IPS DF 4.7 (cell line): Measurements from ENCODE around the gene KHDRBS1.
"Not testable (repeated sequence)": the region's sequence is repeated elsewhere in the genome, so short reads cannot be mapped to it uniquely, and the experiment has no call there.

Source experiments
- DNase-seq: peaks from one replicate; pipeline ENCODE4 v3.0.0-alpha.2; 2013; ENCODE audit warnings: low spot score; ENCODE audit errors: extremely low read depth

Gene KHDRBS1

DNA sequence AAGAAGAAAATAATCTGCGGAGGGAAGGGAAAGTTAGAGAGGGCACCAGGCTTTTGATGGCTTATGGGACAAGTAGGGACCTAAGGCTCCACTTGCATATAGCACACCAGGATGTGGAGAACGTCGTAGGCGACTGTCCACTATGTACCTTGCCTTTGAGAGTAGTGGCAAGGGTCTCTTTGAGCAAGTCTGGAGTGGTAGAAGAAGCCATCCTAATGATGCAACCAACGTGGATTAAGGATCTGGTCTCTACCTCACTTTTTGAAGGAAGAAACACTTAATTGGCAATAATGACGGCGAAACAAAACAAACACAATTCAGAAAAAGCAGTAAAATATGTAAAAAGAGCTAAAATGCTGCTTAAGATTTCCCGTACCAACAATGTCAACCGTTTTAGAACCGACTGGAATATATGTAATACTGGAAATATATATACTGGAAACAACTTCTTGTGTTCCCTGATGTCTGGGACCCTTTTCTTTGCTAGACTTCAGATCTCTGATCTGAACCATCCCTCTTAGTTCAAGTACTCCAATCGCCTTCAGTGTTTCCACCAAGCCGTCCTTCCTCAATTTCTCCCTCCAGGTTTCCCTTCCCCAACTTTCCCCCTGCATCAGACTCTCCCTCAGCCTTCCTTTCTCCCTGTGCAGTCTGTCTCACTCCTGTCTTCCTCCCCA lies 821 bp upstream of the KHDRBS1 start:
- peak; percentile 14 for DNase-seq

DNA sequence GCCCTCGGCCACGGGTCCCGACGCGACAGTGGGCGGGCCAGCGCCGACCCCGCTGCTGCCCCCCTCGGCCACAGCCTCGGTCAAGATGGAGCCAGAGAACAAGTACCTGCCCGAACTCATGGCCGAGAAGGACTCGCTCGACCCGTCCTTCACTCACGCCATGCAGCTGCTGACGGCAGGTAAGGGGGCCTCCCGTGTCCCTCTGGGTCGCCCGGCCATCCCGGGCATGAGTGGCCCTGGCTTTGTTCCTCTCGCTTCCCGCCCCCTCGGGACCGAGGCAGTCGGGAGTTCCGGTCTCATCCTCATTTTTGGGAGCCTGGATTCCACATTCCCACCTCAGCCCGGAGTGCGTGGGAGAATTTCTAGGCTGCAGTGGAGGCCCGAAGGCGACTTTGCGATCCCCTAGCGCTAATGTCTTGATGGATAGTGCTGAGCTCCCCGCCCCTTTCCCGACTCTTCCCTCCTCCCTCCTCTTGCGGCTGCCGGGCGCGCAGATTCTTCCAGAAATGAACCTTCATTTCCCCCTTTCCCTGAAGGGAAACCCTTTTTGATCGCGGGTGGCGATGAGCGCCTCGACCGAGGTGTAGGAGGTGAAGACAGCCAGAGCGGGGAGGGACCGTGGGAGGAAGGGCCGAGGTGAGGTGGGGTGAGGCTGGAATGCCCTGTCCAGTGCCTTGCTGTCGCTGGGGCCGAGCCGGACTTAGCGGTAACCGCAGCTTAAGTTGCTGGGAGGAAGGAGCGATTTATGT lies 705 bp downstream of the KHDRBS1 start:
- DNase-seq: no peak

DNA sequence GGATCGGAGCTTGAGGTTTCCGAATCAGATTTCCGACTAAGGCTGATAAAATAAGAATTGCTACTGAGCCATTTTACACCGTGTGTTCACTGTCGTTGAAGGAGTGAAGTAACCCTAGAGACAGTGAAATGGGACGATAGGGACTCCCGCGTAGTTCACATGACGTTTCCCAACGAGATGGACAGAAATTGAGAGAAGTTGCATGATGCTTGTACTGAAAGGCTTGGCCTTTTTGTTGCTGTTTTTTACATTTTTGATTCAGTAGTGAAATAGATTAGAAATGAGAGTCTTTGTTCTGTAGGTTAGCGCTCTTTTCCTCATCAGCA lies 1.2 kb downstream of the KHDRBS1 start:
- DNase-seq: no peak

DNA sequence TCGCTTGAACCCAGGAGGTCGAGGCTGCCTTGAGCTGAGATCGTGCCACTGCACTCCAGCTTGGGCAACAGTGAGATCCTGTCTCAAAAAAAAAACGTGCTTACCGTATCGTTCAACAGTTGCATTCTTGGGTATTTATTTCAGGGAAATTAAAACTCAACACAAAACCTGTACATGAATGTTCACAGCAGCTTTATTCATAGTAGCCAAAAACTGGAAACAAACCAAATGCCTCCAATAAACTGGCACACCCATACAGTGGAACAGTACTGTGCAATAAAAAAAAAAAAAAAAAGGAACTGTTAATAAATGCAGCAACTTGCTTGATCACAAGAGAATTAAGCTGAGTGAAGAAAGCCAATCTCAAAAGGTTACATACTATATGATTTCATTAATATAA lies 6.7 kb downstream of the KHDRBS1 start:
- no peak for DNase-seq

DNA sequence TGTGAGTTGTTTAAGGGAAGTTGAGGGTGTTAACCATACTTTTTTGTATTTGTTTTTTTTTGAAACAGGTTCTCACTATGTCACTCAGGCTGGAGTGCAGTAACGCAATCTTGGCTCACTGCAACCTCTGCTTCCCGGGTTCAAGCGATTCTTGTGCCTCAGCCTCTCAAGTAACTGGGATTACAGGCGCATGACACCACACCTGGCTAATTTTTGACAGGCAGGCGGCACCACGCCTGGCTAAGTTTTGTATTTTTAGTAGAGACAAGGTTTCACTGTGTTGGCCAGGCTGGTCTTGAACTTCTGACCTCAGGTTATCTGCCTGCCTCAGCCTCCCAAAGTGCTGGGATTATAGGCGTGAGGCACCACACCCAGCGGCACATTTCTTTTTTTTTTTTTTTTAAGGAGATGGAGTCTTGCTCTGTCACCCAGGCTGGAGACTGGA lies 7.9 kb downstream of the KHDRBS1 start:
- DNase-seq: not testable (repeated sequence)

DNA sequence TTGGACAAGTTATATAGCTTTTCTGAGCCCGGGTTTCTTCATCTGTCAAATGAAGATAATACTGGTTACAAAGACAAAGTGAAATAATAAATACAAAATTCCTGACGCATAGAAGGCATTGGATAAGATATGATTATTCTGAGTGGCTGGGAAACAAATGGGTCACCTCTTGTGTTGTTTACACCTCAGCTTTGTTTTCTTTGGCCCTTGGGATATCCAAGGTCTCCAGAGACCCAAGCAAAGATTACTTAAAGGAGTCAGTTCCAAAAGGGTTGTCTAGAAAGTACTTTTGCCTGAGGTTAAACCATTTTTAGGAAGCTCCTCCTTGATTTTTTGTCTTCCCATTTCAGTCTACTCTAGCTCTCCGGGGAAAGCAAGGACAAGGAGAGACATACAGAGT lies 9.7 kb downstream of the KHDRBS1 start:
- no peak for DNase-seq

GRCh38 chr1:32025515-32025914 lies 11.8 kb downstream of the KHDRBS1 start:
- DNase-seq: no peak

DNA sequence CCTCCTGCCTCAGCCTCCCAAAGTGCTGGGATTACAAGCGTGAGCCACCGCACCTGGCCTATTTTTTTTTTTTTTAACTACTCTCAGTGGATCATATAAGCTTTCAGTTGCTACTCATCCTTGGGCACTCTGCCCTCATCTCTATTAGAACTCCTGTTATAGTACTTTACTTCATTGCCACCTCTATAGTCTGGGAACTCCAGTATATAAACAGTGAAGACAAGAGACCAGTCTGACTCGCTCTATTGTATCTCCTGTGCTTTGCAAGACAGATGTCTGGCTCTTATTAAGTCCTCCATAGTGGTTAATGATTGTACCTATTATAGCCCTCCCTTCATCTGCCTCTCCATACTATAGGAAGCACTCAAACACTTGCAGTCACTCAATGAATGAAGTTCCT lies 15.1 kb downstream of the KHDRBS1 start:
- DNase-seq: no peak

DNA sequence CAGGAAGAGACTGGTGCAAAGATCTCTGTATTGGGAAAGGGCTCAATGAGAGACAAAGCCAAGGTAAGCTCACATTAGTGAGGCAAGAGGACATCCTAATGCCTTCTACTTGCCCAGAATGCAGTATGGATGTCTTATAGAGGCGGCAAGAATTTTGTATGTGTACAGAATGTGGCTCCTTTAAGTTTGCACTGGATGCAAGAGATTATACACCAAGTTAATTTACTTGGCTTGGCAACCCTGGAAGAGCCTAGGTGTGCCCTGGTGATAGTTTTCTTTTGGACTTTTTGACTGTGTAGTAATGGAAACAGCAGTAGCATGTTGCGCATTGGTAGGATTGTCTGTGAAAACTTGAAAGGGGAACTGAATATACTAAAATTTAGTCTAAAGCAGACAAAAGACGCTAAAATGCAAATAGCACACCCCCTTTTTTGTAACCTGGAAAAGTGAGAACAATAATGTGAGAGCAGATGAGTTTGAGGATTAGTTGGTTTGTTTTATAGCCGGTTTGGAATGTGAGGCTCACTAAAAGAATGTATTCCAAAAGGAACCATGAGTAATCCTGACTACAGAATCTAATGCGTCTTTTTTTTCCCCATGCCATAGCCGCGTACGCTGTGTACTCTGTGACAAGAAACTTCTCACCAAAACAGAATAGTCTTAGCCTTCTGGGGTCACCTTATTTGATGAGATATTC lies 18.1 kb downstream of the KHDRBS1 start:
- DNase-seq: no peak

DNA sequence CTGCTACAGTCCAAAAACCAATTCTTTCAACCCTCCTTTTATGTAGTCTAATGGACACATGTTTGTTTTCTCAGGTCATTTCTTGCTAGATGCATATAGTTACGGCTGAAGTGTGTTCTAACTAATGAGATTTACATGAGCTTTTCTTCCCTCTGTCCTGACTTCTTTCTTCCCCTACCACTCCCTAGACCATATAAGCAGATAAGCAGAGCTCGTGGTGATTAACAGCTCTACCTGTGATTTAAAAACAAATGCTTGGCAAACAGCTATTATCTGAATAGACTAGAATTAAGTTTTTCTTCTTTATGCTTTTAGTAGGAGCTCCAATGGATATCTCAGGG lies 18.6 kb downstream of the KHDRBS1 start:
- no peak for DNase-seq

- no peak for DNase-seq
Measured at GRCh38 chr1:32035119-32035518, 21.5 kb downstream of the KHDRBS1 start.

DNA sequence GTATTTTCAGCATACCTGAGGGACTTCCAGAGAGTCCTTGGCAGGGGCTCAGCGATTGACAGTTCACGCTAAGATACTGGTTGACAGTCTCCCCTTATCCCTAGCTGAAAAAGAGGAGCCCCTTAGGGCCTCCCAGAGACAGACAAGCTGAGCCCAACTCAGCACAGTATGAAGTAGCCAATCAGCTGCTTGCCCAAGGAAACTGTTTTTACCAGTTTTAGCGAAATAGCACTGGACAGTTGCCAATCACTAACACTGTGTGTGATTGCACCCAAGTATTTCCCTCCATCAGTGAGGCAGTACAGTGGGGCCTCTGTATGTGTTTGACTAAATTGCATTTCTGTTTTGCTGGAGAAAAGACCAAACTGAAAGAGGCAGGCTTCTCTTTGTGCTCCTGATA lies 27.0 kb downstream of the KHDRBS1 start:
- no peak for DNase-seq

GRCh38 chr1:32042330-32042729 lies 28.7 kb downstream of the KHDRBS1 start:
- no peak for DNase-seq

- DNase-seq: no peak
Measured at GRCh38 chr1:32044234-32044633, 30.6 kb downstream of the KHDRBS1 start.

DNA sequence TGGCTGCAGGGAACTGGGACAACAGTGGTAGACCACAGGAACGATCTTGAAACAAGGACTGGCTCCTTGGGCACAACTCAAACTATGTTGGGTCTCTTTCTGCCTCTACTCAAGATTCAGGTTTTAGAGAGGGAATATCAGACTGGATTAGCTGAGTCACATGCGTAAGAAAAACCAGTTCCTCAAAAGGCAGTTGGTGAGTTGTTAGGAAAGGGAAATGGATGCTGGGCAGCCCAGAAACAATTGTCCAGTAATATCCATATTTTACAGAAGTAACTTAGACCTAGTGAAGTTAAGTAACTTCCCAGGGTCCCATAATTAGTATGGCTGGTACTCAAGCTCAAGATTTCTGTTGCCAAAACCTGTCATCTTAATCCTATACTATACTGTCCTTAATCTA lies 32.1 kb downstream of the KHDRBS1 start:
- DNase-seq: no peak

DNA sequence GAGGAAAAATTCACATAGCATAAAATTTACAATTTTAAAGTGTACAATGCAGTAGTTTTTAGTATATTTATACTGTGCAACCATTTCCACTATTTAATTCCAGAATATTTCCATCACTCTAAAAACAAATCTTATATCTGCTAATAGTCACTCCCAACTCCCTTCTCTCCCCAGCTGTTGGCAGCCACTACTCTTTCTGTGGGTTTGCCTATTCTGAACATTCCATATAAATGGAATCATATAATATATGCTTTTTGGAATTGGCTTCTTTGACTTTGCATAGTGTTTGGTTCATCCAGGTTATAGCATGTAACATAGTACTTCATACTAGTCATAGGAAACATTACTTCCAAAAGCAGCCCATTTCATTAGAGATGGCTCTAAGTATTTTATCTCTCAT lies 34.0 kb downstream of the KHDRBS1 start:
- no peak for DNase-seq

GRCh38 chr1:32048440-32048839 lies 34.8 kb downstream of the KHDRBS1 start:
- DNase-seq: no peak

DNA sequence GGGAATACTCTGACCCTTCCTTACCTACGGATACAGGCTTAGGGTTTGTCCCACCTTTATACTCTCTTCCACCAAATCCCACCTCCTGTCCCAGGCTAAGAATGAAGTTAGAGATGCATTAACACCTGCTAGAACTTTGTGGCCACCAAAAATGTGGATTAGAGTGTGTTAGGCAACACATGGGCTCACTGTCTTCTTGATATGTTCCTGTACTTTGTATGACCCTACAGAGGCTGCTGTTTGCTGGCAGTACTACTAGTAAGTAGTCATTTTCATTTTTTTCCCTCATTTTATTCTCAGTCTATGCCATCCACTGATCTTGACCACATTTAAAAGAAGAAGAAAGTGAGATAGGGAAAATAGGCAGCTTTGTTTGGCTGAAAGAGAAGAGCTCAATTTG lies 38.0 kb downstream of the KHDRBS1 start:
- no peak for DNase-seq

GRCh38 chr1:32052887-32053286 lies 39.2 kb downstream of the KHDRBS1 start:
- no peak for DNase-seq

- no peak for DNase-seq
Measured at GRCh38 chr1:32055416-32055815, 41.7 kb downstream of the KHDRBS1 start.

- no peak for DNase-seq
Measured at GRCh38 chr1:32056598-32056997, 42.9 kb downstream of the KHDRBS1 start.

- DNase-seq: no peak
Measured at GRCh38 chr1:32060914-32061313, 47.2 kb downstream of the KHDRBS1 start.

- no peak for DNase-seq
Measured at GRCh38 chr1:32062867-32063230, 49.2 kb downstream of the KHDRBS1 start.
